HG03066 (cell line): ENCODE results near the gene TMCC1.
A peak's percentile ranks its signal among the peaks of the same experiment; 100 is the strongest.
"Not testable (repeated sequence)": the region's sequence is repeated elsewhere in the genome, so short reads cannot be mapped to it uniquely, and the experiment has no call there.

ENCODE experiments used
- ATAC-seq: cut with Tn5 transposase; IDR thresholded peaks from one replicate; pipeline ENCODE4 v1.9.1; 2021; ENCODE audit warnings: low read depth; ENCODE audit not compliant: unreplicated experiment

TMCC1 gene

DNA sequence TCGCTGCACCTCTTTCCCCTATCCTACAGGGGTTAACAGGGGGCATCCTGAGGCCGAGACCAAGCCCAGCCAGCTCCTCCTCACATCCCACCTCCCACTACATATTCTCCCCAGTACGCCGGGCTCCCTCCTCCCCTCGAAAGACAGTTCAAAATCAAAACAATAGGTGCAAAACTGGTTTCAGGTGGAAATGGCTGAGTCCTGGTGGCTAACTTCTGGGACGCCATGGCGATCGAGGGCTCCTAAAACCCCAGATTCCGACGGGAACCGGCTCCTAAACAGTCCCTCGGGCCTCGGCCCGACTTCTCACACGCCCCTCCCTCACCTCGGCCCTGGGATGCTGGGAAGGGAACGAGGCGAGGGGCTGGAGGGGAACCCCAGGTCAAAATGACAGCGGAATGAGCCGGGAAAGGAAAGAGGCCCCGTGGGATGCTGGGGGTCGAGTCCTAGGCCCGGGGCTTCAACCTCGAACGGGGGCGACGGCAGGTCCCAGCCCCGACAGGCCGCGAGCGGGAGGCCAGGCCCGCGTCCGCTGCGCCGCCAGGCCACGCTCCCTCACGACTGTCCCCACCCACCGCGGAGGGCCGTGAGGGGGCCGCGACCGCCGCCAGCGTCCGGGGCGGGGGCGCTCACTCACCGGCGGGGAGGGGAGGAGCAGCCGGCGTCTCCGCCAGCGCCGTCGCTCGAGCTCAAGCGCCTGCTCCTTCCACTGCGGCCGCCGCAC, 492 bp downstream of the TMCC1 start:
- peak; percentile 59 for ATAC-seq

DNA sequence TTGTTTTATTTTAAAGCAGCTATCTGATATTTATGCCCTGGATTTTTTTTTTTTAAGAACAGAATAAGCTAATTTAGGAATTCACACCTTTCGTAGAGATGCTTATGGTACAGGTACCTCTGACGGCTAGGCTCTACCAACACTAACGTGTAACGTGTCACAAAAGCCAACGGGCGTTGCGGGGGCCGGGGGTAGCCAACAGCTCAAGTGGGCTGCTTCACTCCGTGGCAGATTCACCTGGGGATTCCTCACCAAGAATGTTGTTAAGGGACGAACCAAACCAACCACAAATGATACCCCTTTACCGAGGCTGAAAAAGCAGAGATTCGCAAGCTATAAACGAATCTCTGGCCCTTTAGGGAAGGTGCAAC, 1.0 kb downstream of the TMCC1 start:
- no peak for ATAC-seq

DNA sequence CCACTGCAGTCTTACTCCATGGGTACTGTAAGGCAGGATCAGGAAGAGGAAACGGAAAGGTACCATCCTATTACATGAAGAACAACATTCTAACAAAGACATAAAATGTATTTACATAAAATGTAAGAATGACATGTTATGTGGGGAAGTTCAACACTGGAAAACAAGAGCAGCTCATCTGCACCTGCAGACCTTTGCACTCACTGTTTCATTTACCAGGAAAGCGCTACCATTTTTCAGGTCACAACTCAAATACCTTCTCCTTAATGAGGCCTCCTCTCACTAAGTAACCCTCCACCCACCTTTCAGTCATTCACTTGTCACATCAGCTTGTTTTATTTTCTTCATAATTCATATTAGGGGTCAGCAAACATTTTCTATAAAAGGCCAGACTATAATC, 2.6 kb downstream of the TMCC1 start:
- ATAC-seq: no peak

DNA sequence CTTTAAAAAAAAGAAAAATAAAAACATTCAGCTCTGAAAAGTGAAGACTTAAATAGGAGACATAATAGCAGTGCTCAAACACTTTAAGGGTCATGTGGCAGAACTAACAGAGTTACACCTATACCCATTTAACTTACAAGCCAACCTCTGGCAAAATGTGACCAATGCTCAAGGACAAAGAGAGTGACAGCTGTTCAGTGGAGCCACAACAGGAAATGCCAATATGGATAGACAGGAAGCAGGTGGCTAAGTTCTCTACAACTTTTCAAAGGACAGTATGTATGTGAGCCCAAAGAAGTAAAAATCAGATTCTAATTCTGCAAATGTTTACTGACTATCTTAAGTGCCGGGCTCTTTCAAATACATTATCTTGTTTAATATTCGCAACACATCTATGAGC, 3.4 kb downstream of the TMCC1 start:
- no peak for ATAC-seq

DNA sequence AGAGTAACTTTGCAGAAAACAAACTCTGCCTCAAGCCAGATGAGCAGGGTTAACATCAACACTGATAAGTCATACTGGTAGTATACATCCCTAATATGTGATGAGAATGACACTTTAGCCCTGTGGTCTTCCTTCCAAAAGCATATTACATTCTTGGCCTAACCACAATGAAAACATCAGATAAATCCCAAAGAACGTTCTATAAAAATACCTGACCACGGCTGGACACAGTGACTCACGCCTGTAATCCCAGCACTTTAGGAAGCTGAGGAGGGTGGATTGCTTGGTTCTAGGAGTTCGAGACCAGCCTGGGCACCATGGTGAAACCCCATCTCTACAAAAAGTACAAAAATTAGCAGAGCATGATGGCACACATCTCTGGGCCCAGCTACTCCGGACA, 4.7 kb downstream of the TMCC1 start:
- ATAC-seq: no peak

DNA sequence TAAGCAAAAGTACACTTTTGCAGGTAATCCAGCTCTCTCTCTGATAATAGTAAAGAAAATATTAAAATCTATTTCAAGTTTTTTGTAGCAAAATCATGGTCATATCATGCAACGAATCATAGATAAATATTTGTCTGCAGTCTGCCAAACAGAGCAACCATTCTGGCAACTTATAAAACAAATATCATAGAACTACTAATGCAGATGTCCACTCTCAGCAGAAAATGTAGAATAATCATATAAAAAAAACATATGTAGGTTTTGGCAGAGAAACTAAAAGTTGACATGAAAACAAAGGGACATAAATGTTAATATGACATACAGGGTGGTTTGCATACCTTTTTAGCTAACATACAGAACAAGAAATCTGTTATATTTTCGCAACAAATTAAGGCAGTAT, 12.2 kb downstream of the TMCC1 start:
- no peak for ATAC-seq

DNA sequence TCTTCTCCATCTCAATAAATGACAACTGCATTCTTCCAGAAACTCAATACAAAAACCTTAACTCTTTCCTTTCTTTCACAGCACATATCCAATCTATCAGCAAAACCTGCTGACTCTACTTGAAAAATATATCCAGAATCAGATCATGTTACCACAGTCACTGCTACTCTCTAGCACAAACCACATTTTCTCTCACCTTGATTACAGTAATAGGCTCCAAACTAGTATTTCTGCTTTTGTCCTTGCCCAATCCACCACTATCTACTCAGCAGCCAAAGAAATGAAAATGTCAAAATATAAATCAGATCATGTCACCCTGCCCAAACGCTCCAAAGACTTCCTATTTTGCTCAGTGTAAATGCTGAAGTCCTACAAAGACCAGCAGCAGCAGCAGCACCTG, 15.2 kb downstream of the TMCC1 start:
- no peak for ATAC-seq

DNA sequence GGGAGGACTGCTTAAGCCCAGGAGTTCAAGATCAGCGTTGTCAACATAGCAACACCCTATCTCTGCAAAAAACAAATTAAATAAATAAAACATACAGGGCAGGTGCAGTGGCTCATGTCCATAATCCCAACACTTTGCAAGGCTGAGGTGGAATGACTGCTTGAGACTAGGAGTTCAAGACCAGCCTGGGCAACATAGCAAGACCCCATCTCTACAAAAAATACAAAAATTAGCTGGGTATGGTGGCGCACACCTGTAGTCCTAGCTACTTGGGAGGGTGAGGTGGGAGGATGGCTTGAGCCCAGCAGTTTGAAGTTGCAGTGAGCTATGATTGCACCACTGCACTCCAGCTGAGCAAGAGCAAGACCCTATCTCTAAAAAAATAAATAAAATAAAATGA, 19.0 kb downstream of the TMCC1 start:
- not testable (repeated sequence) for ATAC-seq

DNA sequence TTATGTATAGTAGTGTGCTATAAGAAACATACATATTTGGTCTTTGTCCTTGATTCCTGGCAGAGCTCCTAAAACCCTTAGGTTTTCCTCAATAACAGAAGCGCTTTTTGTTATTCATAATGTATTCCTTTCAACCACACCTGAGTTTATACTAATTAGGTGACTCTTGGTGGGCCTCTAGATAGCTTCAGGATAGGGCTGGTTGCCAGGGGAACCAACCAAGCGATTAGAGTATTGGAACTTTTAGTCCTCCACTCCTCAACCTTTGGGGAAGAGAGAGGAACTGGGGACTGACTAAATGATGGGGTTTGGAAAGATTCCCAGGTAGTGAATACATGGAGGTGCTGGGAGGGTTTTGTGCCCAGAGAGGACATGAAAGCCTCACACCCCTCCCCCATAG, 24.6 kb downstream of the TMCC1 start:
- no peak for ATAC-seq

DNA sequence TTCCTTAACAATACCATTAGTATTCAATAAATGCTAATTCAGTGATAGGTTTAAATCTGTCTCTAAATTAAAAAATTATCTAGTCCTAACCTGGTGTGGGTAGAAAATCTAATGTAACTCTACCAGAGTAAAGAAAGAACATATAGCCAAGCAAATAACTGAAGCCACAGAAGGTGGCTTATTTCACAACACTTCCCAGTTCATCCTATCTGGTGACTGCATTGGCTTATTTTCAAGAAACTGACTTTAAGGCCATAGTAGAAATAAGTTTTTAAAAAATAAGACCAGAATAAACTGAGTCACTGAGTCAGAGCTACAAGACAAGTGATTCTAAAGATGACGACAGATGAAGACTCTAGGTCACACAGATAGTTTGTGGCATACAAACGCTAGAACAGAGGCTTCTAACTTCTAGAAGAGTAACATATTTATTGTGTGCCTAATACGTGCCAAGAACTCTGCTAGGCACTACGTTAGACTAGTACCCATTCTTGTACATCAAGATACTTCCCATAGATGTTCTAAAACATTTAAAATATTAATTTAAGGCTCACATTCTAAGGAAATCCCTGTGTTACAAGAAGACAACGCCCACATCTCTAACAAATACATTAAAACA, 25.9 kb downstream of the TMCC1 start:
- ATAC-seq: no peak

DNA sequence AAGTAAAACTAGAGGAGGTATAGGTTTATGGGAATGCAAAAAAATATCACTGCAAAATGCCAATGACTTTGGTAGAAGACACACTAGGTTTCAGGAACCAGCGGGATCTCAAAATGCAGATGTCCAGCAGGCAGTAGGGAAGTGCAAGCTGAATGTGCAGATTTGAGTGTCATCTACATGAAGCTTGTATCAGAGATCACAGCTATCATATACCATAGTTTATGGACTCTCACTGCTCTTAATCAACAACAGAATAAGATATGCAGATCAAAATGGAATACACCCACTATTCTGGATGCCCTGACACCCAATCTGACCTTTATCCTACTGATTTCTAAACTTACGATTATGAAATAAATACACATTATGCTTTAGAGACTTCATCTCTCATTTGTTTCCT, 27.7 kb downstream of the TMCC1 start:
- ATAC-seq: no peak

DNA sequence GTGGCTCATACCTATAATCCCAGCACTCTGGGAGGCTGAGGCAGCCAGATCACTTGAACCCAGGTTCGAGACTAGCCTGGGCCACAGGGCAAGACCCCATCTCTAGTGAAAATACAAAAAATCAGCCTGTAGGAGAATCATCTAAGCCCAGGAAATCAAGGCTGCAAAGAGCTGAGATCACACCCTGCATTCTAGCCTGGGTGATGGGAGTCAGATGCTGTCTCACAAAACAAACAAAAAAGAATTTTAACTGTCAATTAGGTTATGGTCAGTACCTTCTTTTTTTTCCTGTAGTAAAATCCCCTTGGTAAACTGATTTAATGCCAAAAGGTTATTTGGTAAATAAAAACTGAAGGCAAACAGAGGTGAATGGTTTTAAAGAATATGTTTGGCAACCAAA, 29.0 kb downstream of the TMCC1 start:
- ATAC-seq: no peak

DNA sequence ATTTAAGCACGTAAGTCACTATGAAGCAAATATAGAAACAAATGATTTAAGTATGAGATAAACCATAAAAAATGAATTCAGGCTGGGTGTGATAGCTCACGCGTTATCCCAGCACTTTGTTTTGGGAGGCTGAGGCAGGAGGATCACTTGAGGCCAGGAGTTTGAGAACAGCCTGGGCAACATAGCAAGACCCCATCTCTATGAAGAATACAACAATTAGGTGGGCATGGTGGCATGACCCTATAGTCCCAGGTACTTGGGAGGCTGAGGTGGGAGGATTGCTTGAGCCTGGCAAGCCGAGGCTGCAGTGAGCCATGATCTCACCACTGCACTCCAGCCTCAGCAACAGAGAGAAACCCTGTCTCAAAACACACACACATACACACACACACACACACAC, 34.2 kb downstream of the TMCC1 start:
- no peak for ATAC-seq

DNA sequence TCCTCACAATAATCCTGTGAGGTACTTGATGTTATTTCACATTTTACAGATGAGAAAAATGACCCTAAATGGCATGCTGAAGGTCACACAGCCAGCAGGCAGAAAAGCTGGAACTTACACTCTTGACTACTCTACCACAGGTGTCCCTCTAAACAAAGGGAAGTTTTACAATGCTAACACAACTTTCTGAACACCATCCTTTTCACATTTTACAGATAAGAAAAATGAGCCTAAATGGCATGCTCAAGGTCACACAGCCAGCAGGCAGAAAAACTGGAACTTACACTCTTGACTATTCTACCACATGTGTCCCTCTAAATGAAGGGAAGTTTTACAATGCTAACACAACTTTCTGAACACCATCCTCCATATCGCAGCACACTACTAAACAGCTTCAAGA, 35.6 kb downstream of the TMCC1 start:
- no peak for ATAC-seq

DNA sequence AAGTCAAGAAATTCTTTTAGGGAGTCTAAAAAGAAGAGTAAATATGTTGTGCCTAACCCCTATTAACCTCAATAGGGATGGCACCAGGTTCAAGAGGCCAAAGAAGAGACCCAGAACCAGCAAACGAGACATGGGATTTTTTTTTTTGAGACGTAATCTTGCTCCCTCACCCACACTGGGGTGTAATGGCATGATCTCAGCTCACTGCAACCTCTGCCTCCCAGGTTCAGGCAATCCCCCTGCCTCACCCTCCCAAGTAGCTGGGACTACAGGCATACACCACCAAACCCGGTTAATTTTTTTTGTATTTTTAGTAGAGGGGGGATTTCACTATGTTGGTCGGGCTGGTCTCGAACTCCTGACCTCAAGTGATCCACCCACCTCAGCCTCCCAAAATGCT, 36.7 kb downstream of the TMCC1 start:
- ATAC-seq: not testable (repeated sequence)

DNA sequence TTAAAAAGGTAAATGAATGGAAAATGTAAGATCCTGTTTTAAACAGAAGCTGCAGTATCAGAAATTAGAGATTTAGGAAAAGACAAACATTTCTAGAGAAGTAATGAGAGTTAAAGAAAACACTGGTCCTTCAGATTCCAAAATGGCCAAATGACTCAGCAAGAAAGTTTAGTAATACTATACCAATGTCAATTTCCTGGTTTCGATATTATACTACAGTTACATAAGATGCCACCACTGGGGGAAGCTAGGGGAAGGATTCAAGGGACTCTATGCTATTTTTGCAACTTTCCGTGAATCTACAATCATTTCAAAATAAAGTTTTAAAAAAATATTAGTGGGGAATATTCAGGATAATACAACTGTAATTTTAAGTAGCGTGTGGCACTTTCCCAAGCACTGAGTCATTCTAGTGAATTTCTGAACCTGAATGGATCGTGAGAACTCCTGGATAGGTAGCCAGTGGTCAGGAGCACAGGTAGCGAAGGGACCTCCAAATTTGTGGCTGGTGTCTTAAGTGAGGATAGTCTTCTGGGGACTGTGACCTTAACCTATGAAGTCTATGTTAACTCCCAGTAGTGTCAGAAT, 37.6 kb downstream of the TMCC1 start:
- ATAC-seq: no peak

DNA sequence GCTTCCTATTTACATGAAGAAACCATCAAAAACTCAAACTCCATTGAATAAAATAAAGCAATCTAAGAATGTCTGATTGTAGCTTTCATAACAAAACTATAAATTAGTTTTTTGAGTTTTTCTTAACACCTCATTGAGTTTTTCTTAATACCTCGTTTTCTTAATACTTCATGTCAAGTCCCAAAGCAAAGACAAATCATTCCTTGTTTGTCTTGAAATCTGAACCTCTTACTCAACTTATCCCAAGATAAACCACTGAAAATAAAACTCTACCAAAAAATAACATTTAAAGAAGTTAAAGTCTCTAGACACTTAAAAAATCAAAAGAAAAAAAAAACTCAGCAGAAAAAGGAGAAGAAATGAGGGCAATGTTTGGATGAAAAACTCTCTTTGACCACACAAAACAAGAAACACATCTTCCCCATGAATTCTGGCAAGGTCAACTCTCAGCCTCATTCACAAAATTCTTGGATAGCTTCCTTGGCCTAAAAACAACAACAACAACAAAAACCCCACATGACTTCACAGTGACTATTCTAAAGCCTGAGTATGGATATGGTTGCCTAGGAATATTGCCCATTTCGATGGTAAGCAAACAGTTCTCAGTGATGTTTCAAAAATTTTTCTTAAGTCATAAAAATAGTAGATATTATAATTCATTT, 38.2 kb downstream of the TMCC1 start:
- no peak for ATAC-seq

DNA sequence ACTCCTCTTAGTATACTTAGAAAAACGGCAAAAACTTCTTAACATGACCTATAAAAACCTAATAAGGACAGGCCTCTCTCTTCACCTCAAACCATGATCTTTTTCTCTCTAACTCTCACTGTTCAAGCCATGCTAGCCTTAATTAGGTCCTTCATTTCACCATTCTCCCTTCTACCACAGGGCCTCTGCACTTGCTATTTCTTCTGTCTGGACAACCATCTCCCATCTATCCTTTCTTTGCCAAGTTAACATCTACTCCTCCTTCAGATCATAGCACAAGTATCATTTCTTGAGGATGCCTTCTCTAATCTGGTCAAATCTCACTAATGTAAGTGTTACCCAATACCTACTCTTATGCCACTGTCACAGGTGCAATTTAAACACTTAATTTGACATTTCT, 39.1 kb downstream of the TMCC1 start:
- no peak for ATAC-seq

DNA sequence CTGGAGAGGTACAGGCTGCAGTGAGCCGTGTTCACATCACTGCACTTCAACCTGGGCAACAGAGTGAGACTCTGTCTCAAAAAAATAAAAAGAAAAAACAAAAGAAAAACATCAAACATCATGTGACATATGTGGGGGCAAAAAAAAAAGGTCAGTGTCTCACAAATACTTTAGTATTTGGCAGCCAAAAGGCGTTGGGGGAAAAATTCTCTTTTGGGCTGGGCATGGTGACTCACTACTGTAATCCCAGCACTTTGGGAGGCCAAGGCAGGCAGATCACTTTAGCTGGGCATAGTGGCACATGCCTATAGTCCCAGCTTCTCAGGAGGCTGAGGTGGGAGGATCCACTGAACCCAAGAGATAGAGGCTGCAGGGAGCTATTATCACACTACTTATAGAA, 47.6 kb downstream of the TMCC1 start:
- ATAC-seq: no peak

DNA sequence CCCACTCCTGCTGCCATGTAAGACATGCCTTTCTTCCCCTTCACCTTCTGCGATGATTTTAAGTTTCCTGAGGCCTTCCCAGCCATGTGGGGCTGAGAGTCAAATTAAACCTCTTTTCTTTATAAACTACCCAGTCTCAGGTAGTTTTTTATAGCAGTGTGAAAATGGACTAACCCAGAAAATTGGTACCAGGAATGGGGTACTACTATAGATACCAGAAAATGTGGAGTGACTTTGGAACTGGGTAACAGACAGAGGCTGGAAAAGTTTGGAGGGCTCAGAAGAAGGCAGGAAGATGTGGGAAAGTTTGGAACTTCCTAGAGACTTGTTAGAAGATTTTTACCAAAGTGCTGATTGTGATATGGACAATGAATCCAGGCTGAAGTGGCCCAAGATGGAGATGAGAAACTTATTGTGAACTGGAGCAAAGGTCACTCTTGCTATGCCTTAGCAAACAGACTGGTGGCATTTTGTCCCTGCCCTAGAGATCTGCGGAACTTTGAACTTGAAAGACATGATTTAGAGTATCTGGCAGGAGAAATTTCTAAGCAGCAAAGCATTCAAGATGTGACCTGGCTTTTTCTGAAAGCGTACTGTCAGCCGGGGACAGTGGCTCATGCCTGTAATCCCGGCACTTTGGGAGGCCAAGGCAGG, 52.7 kb downstream of the TMCC1 start:
- no peak for ATAC-seq

DNA sequence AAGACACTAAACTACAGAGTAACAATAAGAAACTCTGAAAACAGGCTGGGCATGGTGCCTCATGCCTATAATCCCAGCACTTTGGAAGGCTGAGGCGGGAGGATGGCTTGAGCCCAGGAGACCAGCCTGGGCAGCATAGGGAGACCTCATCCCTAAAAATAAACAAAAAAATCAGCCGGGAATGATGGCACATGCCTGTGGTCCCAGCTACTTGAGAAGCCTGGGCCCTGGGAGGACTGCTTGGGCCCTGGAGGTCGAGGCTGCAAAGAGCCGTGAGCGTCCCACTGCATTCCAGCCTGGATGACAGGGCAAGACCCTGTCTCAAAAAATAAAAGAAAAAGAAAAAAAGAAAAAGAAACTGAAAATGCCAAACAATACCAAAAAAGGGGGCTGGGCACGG, 55.4 kb downstream of the TMCC1 start:
- ATAC-seq: no peak
